ENCODE data around the gene ACBD6. TPM values are rescaled to one million over a fixed set of nuclear protein-coding genes. Genes with fewer than 3 reads are reported as not detected.

ACBD6 gene
- total RNA-seq, 3 donors from 2014 or later (not counting 1 experiment from before 2014, with no cell fraction given): 29.8 to 47.3 (median 41.9) TPM

DNA sequence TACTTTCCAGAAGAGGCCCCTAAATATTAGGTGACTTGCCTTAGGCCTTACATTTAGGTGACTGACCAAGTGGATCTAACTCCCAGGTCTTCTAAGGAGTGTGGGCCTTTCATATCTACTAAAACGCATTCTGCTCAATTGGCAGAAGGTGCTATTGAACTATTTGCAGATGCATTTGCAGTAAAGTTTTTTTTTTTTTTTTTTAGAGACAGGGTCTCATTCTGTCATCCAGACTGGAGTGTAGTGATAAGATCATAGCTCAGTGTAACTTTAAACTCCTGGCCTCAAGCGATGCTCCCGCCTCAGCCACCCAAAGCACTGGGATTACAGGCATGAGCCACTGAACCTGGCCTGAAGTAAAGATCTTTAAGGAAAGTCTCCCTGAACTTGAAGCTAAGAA, 13.0 kb upstream of the ACBD6 start:
- ATAC-seq (no peak), DNase-seq (no peak)
- TF ChIP-seq, protein P1, sequence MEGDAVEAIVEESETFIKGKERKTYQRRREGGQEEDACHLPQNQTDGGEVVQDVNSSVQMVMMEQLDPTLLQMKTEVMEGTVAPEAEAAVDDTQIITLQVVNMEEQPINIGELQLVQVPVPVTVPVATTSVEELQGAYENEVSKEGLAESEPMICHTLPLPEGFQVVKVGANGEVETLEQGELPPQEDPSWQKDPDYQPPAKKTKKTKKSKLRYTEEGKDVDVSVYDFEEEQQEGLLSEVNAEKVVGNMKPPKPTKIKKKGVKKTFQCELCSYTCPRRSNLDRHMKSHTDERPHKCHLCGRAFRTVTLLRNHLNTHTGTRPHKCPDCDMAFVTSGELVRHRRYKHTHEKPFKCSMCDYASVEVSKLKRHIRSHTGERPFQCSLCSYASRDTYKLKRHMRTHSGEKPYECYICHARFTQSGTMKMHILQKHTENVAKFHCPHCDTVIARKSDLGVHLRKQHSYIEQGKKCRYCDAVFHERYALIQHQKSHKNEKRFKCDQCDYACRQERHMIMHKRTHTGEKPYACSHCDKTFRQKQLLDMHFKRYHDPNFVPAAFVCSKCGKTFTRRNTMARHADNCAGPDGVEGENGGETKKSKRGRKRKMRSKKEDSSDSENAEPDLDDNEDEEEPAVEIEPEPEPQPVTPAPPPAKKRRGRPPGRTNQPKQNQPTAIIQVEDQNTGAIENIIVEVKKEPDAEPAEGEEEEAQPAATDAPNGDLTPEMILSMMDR (IDR thresholded peaks at IDR 0.05): no peak
- Histone ChIP-seq H3K27ac (ENCODE audit: low read length) (no peak overlapping the region), H3K36me3 (ENCODE audit: control insufficient read depth, insufficient read depth, low read length) (no peaks in the 10 kb centered on the region), H3K27me3 (ENCODE audit: control insufficient read depth, insufficient read depth, low read length) (no peaks in the 10 kb centered on the region), H3K9me3 (ENCODE audit: control insufficient read depth, insufficient read depth, low read length) (no peaks in the 10 kb centered on the region), H3K4me1 (ENCODE audit: control insufficient read depth, insufficient read depth, low read length) (no peaks in the 10 kb centered on the region), H3K4me3 (ENCODE audit: low read length) (no peak overlapping the region)
- Mint-ChIP-seq H3K36me3 (no peaks in the 10 kb centered on the region), H3K4me1 (no peaks in the 10 kb centered on the region), H3K4me3 (no peak overlapping the region), H3K9me3 (no peaks in the 10 kb centered on the region), H3K27ac (no peak overlapping the region), H3K27me3 (ENCODE audit: low read depth in 2 of 2) (peaks cover 18 to 24% of the 10 kb centered on the region in 2 donors)
- WGBS (ENCODE audit: insufficient coverage): 90% methylated on average over 2 of the region's 3 CpGs
- intact Hi-C loops (cut with micrococcal nuclease): loop anchor here (5.0 kb wide), 1 partner anchor 347 kb away; no protein-coding TSS in a partner anchor

DNA sequence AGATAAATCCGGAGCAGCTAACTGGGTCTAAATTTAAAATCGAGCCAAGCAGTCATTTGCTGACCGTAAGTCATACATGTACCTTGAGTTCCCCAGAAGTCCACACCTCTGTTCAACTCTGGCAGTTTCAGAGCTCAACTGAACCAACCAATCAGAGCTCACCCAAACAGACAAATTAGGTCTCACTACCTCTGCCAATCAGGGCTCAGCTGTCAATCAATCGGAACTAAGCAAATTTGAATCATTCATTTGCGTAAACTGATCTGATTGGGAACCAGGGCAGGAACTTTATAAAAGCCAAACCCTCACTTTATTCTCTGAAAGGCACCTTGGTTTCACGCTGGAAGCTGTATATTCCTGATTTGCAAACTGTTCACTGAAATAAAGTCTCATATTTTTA, 11.2 kb upstream of the ACBD6 start:
- Histone ChIP-seq H3K27ac (ENCODE audit: low read length) (no peak overlapping the region), H3K27me3 (ENCODE audit: control insufficient read depth, insufficient read depth, low read length) (no peaks in the 10 kb centered on the region), H3K4me1 (ENCODE audit: control insufficient read depth, insufficient read depth, low read length) (no peaks in the 10 kb centered on the region), H3K9me3 (ENCODE audit: control insufficient read depth, insufficient read depth, low read length) (no peaks in the 10 kb centered on the region), H3K36me3 (ENCODE audit: control insufficient read depth, insufficient read depth, low read length) (no peaks in the 10 kb centered on the region), H3K4me3 (ENCODE audit: low read length) (no peak overlapping the region)
- no peak overlapping the region for H3K27ac Mint-ChIP-seq
- WGBS (ENCODE audit: insufficient coverage): 92% methylated on average over 6 of the region's 6 CpGs
- peaks cover 18 to 19% of the 10 kb centered on the region in 2 donors for H3K27me3 Mint-ChIP-seq (ENCODE audit: low read depth in 2 of 2)
- no peaks in the 10 kb centered on the region for H3K36me3 Mint-ChIP-seq
- TF ChIP-seq, protein P1 (IDR thresholded peaks at IDR 0.05): no peak
- DNase-seq: no peak
- intact Hi-C loops (cut with micrococcal nuclease): no loop called here
- H3K4me1 Mint-ChIP-seq: no peaks in the 10 kb centered on the region
- H3K4me3 Mint-ChIP-seq: no peak overlapping the region
- no peaks in the 10 kb centered on the region for H3K9me3 Mint-ChIP-seq
- ATAC-seq: no peak

DNA sequence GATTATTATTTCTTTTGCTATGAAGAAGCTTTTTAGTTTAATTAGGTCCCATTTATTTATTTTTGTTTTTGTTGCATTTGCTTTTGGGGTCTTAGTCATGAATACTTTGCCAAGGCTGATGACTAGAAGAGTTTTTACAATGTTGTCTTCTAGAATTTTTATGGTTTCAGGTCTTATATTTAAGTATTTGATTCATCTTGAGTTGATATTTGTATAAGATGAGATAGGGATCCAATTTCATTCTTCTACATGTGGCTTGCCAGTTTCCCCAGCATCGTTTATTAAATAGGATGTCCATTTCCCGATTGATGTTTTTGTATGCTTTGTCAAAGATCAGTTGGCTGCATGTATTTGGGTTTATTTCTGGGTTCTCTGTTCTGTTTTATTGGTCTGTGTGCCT, 8.5 kb upstream of the ACBD6 start:
- no peak for DNase-seq
- no peak for ATAC-seq
- Histone ChIP-seq H3K9me3 (ENCODE audit: control insufficient read depth, insufficient read depth, low read length) (no peaks in the 10 kb centered on the region), H3K36me3 (ENCODE audit: control insufficient read depth, insufficient read depth, low read length) (no peaks in the 10 kb centered on the region), H3K27me3 (ENCODE audit: control insufficient read depth, insufficient read depth, low read length) (no peaks in the 10 kb centered on the region), H3K4me3 (ENCODE audit: low read length) (no peak overlapping the region), H3K27ac (ENCODE audit: low read length) (no peak overlapping the region), H3K4me1 (ENCODE audit: control insufficient read depth, insufficient read depth, low read length) (no peaks in the 10 kb centered on the region)
- Mint-ChIP-seq H3K9me3 (no peaks in the 10 kb centered on the region), H3K27ac (no peak overlapping the region), H3K27me3 (ENCODE audit: low read depth in 2 of 2) (peaks cover 18 to 26% of the 10 kb centered on the region in 2 donors), H3K36me3 (no peaks in the 10 kb centered on the region), H3K4me1 (no peaks in the 10 kb centered on the region), H3K4me3 (no peak overlapping the region)
- TF ChIP-seq, protein P1 (IDR thresholded peaks at IDR 0.05): no peak
- 97% methylated on average over 2 of the region's 2 CpGs for WGBS (ENCODE audit: insufficient coverage)
- intact Hi-C loops (cut with micrococcal nuclease): no loop called here

DNA sequence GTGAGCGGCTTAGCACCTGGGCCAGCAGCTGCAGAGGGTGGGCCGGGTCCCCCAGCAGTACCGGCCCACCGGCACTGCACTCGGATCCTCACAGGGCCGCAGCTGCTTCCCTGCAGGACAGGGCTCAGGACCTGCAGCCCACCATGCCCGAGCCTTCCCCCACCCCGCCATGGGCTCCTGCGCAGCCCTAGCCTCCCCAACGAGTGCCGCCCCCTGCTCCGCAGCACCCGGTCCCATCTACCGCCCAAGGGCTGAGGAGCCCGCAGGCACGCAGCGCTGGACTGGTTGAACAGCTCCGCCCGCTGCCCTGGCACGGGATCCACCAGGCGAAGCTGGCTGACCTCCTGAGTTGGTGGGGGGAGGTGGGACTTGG, 6.3 kb upstream of the ACBD6 start:
- intact Hi-C loops (cut with micrococcal nuclease): no loop called here
- no peak overlapping the region for H3K4me3 ChIP-seq (ENCODE audit: low read length)
- H3K36me3 Mint-ChIP-seq: no peaks in the 10 kb centered on the region

More for the DNA sequence above, 6.3 kb upstream of the ACBD6 start:
- 95% methylated on average over 21 of the region's 21 CpGs for WGBS (ENCODE audit: insufficient coverage)
- TF ChIP-seq, protein P1 (IDR thresholded peaks at IDR 0.05): no peak
- no peak for DNase-seq
- Histone ChIP-seq H3K36me3 (ENCODE audit: control insufficient read depth, insufficient read depth, low read length) (no peaks in the 10 kb centered on the region), H3K4me1 (ENCODE audit: control insufficient read depth, insufficient read depth, low read length) (no peaks in the 10 kb centered on the region), H3K27ac (ENCODE audit: low read length) (no peak overlapping the region), H3K27me3 (ENCODE audit: control insufficient read depth, insufficient read depth, low read length) (no peaks in the 10 kb centered on the region), H3K9me3 (ENCODE audit: control insufficient read depth, insufficient read depth, low read length) (no peaks in the 10 kb centered on the region)
- H3K27me3 Mint-ChIP-seq (ENCODE audit: low read depth in 2 of 2): peaks cover 18 to 26% of the 10 kb centered on the region in 2 donors
- ATAC-seq: no peak
- H3K4me1 Mint-ChIP-seq: no peaks in the 10 kb centered on the region
- no peaks in the 10 kb centered on the region for H3K9me3 Mint-ChIP-seq
- no peak overlapping the region for H3K4me3 Mint-ChIP-seq
- no peak overlapping the region for H3K27ac Mint-ChIP-seq
